NCI-H510A (cell line): ENCODE results near the gene RPS28.
"Not testable (repeated sequence)": the region's sequence is repeated elsewhere in the genome, so short reads cannot be mapped to it uniquely, and the experiment has no call there.

Experiments
- DNase-seq: peaks from one replicate; lab custom pipeline; 2025; lab: John Stamatoyannopoulos, UW

Gene RPS28

DNA sequence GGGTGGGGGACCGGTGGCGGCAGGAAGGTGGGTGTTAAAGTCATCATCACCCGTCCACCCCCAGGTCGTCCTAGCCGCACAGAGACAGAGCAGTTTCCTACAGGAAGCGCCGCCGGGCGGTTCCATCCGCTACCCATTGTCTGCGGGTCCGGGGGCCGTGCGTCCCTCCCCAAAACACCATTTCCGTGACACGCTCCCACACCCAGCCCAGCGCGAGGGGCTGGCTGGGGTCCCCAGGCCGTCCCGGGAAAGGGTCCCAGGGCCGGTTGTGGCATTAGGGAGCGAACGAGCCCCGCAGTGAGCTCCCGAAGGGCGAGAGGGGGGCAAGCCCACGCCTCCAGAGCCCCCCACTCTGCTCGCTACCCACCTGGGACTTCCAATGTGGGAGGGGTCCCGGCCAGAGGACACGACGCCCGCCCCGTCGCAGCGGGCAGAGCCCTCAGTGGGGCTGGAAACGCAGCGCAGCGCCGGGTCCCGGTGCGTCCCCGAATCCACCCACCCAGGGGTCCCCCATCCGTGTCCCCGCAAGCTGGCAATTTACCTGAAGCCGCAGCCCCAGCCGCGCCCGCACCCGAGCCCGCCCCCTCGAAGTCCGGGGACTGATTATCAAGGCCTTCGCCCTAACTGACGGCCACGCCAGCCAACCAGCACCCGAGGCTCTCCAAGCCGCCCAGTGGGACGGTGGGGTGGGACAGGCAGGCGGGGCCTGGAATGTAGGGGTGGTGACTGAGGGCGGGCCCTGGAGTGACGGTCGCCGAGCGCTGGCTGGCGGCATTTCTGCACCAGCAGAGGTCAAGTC, 21.6 kb downstream of the RPS28 start, which contains the start of gene KANK3:
Gene KANK3, minus strand, starts transcription at position 579 of the 799 bp plus-strand sequence. CDS start 5,434 bp downstream, outside the sequence.
- peak; percentile 94 for DNase-seq

DNA sequence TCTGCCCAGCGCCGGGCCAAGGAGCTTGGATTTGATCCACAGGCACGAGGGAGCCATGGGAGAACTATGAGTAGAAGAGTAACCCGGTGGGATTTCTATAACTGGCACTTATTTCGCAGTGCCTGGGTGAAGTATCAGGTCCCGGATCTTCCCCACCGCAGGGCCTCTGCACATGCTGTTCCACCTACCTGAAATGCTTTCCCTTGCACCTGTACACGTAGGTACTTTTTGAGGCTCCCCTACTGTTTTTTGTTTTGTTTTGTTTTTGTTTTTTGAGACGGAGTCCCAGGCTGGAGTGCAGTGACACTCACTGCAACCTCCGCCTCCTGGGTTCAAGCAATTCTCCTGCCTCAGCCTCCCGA, 22.2 kb downstream of the RPS28 start:
- DNase-seq = no peak

DNA sequence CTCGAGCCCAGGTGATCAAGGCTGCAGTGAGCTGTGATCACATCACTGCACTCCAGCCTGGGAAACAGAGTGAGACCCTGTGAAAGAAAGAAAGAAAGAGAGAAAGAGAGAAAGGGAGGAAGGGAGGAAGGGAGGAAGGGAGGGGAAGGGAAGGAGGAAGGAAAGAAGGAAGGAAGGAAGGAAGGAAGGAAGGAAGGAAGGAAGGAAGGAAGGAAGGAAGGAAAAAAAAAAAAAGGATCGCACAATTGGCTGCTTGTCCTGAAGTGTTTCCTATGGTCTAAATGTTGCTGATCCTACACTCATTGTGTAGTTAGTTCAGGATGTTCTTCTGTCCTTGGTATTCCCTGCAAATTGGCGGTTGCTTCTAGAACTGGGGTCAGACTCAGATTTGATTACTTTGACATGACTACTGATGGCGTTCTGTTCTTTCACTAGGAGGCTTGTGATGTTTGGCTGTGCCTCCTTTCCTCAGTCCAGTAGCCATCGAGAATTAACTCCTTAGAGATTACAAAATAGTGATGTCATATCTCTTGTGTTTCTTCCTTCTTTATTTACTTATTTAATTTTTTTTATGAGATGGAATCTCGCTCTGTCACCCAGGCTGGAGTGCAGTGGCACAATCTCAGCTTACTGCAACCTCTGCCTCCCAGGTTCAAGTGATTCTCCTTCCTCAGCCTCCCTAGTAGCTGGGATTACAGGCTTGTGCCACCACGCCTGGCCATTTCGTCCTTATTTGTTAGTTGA, 28.5 kb downstream of the RPS28 start:
- not testable (repeated sequence) for DNase-seq

DNA sequence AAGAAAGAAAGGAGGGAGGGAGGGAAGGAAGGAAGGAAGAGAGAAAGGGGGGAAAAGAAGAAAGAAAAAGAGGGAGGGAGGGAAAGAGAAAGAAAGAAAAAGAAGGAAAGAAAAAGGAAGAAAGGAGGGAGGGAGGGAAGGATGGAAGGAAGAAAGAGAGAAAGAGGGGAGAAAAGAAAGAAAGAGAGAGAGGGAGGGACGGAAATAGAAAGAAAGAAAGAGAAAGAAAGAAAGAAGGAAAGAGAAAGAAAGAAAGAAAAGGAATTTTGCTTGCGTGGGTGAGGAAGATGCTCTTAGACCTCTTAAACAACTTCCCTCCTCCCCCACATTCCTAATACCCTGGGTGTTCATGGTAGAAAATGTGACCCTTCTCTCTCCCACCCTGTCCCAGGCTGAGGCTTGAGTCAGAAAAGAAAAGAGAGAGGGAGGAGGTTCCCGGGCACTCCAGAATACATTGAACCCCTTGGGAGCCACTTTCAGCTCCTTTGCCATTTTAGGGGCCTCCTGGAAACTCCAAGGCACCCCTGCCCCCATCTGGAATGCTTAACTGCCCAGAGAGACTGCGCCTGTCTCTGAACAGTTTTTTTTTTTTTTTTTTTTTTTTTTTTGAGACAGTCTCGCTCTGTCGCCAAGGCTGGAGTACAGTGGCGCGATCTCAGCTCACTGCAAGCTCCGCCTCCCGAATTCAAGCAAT, 31.0 kb downstream of the RPS28 start:
- no peak for DNase-seq

DNA sequence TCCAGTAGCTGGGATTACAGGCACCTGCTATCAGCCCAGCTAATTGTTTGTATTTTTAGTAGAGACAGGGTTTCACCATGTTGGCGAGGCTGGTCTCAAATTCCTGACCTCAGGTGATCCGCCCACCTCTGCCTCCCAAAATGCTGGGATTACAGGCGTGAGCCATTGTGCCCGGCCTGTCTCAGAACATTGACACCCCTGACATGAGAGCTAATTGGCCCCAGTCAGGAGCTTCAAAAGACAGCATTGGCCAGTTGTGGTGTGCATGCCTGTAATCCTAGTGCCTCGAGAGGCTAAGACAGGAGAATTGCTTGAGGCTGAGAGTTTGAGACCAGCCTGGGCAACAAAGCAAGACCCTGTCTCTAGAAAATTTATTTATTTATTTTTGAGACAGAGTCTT, 31.5 kb downstream of the RPS28 start:
- DNase-seq = not testable (repeated sequence)

DNA sequence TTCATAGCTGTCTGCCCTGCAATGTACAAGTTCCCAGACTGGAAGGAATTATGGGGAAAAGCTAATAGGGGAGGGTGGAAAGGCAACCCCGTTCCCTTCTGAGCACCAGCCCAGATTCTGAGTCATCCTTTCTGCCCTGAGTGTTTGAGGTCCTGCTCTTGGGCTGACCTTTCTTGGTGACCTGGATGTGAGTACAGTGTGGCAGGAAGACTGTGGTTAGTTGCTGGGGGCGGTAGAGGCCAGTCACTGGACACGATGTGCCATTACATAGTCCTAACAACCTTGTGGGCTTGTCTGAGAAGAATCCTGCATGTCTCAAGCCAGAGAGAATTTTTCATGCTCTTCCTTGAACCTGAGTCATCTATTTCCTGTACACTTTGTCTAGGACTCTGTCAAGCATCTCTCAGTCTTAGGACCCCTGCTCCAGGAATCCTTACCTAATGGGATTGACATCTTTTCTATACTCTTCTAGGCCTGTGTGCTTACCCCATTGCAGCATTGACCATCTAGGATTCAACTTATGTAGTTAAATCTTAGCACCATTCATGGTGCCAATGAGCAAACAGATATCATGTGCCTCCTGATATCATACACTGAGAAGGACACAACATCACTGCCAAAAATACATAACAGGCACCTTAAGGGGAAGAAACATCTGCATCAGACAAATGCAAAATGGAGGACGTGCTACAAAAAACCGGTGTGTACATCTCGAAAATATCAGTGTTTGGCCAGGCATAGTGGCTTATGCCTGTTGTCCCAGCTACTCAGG, 34.5 kb downstream of the RPS28 start:
- DNase-seq = no peak

DNA sequence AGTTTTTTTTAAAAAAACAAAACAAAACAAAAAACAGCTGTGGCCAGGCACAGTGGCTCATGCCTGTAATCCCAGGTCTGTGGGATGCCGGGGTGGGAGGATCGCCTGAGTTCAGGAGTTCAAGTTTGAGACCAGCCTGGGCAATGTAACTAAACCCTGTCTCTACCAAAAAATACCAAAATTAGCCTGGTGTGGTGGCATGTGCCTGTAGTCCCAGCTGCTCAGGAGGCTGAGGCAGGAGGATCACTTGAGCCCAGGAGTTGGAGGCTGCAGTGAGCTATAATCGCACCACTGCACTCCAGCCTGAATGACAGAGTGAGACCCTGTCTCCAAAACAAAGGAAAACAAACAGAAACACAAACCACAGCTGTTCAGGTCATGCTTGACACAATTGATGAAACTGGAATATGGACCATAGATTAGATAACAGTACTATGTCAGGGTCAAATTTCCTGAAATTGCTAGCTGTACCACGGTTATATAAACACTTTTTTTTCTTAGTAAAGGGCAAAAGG, 35.8 kb downstream of the RPS28 start:
- DNase-seq = no peak

DNA sequence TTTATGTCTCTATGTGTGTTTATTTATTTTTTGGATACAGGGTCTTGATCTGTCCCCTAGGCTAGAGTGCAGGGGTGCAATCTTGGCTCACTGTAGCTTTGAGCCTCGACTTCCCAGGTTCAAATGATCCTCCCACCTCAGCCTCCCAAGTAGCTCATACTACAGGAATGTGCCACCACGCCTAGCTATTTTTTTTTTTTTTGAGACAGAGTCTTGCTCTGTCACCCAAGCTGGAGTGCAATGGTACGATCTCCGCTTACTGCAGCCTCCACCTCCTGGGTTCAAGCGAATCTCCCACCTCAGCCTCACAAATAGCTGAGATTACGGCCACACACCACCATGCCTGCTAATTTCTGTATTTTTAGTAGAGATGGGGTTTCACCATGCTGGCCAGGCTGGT, 37.7 kb downstream of the RPS28 start:
- DNase-seq = no peak

DNA sequence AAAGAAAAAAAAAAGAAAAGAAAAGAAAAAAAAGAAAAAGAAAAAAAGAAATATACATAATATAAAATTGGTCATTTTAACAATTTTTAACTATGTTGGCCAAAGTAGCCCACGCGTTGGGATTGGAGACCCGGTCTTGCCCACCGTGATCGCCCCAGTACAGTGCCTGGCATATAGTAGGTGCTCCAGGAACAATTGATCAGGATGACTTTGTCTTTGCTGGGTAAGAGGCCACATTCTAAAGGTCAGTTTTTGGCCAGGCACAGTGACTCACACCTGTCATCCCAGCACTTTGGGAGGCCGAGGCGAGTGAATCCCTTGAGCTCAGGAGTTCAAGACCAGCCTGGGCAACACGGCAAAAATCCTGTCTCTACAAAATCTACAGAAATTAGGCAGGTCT, 38.9 kb downstream of the RPS28 start:
- DNase-seq = no peak

DNA sequence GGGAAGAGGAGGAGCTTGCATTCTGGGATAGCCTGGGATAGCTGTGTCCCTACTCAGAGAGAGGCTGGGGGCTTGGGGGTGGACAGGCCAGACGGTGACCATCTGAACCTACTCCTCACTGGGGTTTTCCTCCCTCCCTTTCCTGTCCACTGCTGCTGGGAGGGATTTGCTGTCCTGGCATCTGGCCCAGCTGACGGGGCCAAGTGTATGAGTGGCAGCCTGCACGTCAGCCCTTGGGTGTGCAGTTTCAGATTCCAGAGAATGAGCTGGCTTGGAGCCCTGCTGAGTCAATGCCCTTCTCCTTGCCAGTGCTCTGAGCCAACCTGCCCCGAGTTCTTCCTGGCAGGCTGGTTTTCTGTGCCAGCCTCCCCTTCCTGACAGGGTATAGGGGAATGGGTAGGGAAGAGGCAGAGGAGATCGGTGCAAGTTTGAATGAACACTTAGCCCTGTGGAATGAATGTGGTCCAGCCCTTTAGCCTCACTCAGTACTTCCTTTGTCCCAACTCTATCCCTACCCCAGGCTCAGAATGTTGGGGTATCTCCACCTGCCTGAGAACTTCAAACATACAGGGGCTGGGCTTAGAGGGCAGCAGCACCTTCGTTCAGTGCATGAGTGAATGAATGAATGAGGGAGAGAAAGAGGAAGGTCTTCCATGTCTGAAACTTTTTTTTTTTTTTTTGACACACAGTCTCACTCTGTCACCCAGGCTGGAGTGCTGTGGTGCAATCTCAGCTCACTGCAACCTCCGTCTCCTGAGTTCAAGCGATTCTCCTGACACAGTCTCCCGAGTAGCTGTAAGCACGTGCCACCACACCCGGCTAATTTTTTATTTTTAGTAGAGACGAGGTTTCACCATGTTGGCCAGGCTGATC, 40.9 kb downstream of the RPS28 start:
- peak; percentile 68 for DNase-seq

DNA sequence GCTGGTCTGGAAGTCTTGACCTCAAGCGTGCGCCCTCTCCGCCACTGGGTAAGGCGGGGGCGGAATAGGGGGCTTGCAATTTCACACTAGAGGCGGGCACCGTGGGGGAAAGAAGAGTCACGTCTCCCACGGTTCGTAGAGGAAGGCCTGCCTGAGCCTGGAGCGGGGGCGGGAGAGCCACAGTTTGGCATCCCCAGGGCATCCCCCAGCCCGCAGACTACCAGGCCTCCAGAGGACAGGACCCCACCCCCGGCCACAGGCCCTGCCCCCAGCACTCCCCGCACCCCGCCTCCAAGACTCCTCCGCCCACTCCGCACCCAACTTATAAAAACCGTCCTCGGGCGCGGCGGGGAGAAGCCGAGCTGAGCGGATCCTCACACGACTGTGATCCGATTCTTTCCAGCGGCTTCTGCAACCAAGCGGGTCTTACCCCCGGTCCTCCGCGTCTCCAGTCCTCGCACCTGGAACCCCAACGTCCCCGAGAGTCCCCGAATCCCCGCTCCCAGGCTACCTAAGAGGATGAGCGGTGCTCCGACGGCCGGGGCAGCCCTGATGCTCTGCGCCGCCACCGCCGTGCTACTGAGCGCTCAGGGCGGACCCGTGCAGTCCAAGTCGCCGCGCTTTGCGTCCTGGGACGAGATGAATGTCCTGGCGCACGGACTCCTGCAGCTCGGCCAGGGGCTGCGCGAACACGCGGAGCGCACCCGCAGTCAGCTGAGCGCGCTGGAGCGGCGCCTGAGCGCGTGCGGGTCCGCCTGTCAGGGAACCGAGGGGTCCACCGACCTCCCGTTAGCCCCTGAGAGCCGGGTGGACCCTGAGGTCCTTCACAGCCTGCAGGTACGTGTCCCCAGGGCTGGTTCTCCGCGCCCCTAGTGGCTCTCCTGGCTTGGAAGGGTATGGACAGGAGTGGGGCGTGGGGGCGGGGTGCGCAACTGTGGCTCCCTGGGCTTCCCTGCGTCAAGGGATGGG, 42.8 kb downstream of the RPS28 start, which contains the start of gene ANGPTL4:
Gene ANGPTL4, plus strand, starts transcription at position 353 of the 969 bp plus-strand sequence. Its CDS starts 167 bp downstream, at position 520.
- no peak for DNase-seq

DNA sequence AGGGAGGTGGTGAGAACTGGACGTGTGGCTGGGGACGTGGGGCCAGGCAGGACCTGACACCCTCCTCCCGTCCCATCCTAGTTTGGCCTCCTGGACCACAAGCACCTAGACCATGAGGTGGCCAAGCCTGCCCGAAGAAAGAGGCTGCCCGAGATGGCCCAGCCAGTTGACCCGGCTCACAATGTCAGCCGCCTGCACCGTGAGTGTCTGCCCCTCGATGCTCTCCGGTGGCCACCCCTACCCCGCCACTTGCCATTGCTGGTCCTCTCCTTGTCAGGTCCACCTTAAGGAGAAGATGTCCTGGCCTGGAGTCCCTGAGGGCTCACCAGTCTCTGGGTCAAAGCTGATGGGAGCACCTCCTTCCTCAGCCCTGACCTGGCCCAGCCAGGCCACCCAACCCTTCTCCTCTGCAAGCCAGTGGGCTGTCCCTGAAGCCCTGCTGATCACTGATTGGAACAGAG, 44.9 kb downstream of the RPS28 start:
- no peak for DNase-seq

DNA sequence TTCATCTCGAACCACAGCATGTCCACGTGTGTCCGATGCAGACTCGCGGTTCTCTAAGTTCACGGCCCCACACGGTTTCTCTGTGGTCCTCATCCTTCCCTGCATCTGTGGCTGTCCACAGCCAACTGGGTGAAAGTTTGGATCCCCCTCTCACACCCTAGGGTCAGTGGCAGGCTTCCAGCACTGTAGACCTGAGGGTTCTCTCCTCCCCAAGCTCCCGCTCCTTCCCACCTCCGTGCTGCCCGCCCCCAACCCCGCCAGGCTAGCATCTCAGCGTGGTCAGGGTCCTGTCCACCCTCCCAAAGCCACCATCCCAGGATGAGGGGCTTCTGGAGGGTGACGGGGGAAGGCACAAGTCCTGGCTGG, 45.6 kb downstream of the RPS28 start:
- DNase-seq = no peak

DNA sequence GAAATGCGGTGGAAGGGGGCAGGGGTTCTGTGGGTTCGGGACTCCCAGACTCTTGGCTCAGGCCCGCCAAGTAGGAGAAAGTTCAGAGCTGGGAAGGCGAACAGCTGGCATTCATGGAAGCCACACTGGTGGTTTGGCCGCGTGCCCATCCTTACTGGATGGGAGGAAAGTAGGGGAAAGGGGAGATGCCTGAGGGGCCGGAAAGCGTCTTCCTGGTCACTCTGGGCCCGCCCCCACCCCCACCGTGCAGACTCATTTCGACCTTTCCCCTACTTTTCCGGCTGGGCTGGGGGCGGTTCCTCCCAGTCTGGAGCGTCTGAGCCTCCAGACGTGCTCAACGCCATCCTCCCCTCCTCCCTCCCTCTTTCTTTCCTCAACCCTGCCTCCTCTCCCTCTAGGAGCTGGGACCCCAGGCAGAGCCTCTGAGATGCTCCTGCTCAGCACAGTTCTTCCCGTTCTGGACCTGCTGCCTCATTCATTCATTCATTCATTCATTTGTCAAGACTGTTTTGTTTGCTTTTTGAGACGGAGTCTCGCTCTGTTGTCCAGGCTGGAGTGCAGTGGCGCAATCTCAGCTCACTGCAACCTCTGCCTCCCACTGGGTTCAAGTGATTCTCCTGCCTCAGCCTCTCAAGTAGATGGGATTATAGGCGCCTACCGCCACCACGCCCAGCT, 46.2 kb downstream of the RPS28 start:
- no peak for DNase-seq

DNA sequence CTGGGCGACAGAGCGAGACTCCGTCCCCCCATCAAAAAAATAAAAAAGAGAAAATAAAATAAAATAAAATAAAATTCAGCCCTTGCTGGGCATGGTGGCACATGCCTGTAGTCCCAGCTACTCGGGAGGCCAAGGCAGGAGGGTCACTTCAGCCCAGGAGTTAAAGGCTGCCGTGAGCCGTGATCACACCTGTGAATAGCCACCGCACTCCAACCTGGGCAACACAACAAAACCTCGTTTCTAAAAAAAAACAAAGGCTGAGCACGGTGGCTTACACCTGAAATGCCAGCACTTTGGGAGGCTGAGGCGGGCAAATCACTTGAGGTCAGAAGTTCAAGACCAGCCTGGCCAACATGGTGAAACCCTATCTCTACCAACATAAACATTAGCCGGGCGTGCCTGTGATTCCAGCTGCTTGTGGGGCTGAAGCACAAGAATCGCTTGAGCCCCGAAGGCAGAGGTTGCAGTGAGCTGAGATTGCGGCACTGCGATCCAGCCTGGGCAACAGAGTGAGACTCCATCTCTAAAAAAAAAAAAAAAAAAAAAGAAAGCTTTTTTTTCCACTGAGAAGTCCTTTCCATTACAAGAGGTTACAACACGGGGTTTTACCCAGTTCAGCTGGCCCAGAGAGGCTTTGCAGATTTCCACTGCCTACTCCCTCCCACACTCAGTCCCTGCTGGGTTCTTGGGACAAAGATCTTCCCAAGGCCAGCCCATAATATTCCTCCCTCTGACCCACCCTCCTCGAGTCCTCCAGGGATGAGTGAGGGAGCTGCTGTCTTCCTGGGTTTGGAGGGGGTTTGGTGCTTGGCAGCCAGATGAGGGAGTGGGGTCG, 49.1 kb downstream of the RPS28 start:
- DNase-seq = no peak

DNA sequence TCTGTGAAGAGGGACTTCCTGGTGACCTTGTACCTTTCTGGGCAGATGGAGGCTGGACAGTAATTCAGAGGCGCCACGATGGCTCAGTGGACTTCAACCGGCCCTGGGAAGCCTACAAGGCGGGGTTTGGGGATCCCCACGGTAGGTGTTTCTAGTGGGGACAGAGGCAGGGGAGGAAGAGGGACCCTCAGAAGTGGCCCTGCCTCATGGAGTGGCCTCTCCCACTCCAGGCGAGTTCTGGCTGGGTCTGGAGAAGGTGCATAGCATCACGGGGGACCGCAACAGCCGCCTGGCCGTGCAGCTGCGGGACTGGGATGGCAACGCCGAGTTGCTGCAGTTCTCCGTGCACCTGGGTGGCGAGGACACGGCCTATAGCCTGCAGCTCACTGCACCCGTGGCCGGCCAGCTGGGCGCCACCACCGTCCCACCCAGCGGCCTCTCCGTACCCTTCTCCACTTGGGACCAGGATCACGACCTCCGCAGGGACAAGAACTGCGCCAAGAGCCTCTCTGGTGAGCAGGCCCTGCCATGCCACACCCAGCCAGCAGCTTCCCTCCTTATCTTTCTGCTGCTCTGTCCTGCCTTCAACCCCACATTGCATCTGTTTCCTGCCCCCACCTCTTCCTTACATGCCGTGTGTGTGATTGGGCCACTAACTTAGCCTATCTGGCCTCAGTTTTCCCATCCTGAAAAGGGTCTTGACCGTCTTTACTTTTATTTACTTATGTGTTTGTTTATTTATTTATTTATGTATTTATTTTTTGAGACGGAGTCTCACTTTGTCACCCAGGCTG, 49.9 kb downstream of the RPS28 start:
- no peak for DNase-seq
